ENCODE results near the gene INSYN1.

GRCh38 chr15:73704869-73705645 is 48.1 kb downstream of the INSYN1 start:
- peak; percentile 34 to 73 (median 68) for TF ChIP-seq CTCF (IDR thresholded peaks at IDR 0.05)
- no peak for TF ChIP-seq POLR2AphosphoS5 (IDR thresholded peaks at IDR 0.05)
- no peak for TF ChIP-seq POLR2A (IDR thresholded peaks at IDR 0.05)
- no peak for TF ChIP-seq EP300 (IDR thresholded peaks at IDR 0.05)

Data from sigmoid colon (tissue), 4 donors.